ENCODE results near the gene CTBP2. TPM values are rescaled to one million over a fixed set of nuclear protein-coding genes. Genes with fewer than 3 reads are reported as not detected.

CTBP2 gene
- total RNA-seq, 1 experiment from 2014 or later = 77.8 TPM

DNA sequence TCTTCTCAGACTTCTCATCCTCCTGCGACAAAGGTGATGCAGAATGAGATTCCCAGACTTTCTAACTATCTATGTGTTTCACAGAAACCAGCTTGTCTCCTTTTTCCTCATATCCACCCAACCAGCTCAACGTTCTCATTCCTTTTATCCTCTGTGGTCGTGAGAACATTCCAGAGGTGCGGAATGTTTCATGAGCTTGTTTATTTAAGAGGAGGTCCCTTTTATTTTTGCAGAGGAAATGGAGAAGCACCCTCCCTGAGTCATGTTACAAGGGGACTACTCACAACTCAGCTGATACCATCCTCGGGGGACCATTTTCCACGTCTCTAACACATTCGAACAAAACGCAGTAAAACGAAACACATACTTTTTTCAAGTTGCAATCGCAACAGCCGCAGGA lies 125.2 kb downstream of the CTBP2 start:
- intact Hi-C loops (cut with micrococcal nuclease; ENCODE audit: unreplicated experiment) = loop anchor here (5.0 kb wide), 1 partner anchor 592 kb away; no protein-coding TSS in a partner anchor
- CTCF ChIA-PET = interaction anchor here (1.1 kb wide), 1 partner anchor 42 kb away, joined by 3 read pairs; no protein-coding TSS in a partner anchor
- Histone ChIP-seq H3K4me1 (ENCODE audit: insufficient read depth, low read length, poor library complexity, severe bottlenecking) (peaks cover 56% of the 10 kb centered on the region), H3K27me3 (replicated peaks; ENCODE audit: insufficient read depth, low read depth, low read length, poor library complexity) (no peaks in the 10 kb centered on the region), H3K4me3 (ENCODE audit: low read depth, low read length, poor library complexity, severe bottlenecking) (no peak overlapping the region), H3K36me3 (ENCODE audit: insufficient read depth, low read length, poor library complexity, severe bottlenecking) (no peaks in the 10 kb centered on the region), H3K9me3 (ENCODE audit: low read depth, low read length, poor library complexity, severe bottlenecking) (no peaks in the 10 kb centered on the region), H3K27ac (ENCODE audit: low read depth, low read length, poor library complexity, severe bottlenecking) (no peak overlapping the region)
- no peak for TF ChIP-seq EZH2 (IDR thresholded peaks at IDR 0.05; ENCODE audit: borderline replicate concordance, low read depth, low read length, poor library complexity, severe bottlenecking)
- TF ChIP-seq, protein P1, sequence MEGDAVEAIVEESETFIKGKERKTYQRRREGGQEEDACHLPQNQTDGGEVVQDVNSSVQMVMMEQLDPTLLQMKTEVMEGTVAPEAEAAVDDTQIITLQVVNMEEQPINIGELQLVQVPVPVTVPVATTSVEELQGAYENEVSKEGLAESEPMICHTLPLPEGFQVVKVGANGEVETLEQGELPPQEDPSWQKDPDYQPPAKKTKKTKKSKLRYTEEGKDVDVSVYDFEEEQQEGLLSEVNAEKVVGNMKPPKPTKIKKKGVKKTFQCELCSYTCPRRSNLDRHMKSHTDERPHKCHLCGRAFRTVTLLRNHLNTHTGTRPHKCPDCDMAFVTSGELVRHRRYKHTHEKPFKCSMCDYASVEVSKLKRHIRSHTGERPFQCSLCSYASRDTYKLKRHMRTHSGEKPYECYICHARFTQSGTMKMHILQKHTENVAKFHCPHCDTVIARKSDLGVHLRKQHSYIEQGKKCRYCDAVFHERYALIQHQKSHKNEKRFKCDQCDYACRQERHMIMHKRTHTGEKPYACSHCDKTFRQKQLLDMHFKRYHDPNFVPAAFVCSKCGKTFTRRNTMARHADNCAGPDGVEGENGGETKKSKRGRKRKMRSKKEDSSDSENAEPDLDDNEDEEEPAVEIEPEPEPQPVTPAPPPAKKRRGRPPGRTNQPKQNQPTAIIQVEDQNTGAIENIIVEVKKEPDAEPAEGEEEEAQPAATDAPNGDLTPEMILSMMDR (conservative IDR thresholded peaks at IDR 0.05; ENCODE audit: low read depth, low read length) = no peak
- DNase-seq (ENCODE audit: low spot score) = no peak
- BruUV-seq (replicated peaks) = no TSS peak
- POLR2A ChIA-PET (ENCODE audit: low non-redundant PET) = no interaction called here

DNA sequence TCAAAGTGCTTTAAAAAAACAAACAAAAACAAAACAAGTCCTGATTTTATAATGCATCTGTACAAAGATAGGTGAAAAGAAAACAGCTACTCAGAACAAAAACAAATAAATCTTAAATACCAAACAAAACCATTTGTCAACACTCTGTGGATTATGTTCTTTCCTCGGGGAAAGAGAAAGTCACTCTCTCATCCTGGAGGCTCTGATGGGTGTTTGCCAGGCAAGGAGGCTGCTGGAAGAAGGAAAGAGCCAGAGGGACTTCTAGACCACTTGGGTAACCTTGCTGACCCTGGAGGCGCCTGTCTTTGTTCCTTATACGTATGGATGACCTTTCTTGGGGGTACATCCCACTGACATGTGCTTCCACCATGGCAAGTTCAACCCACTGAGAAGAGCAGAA lies 125.7 kb downstream of the CTBP2 start:
- peaks cover 51% of the 10 kb centered on the region for H3K4me1 ChIP-seq (ENCODE audit: insufficient read depth, low read length, poor library complexity, severe bottlenecking)
- CTCF ChIA-PET = interaction anchor here (1.1 kb wide), 1 partner anchor 42 kb away, joined by 3 read pairs; no protein-coding TSS in a partner anchor
- H3K27me3 ChIP-seq (replicated peaks; ENCODE audit: insufficient read depth, low read depth, low read length, poor library complexity) = no peaks in the 10 kb centered on the region
- POLR2A ChIA-PET (ENCODE audit: low non-redundant PET) = no interaction called here
- TF ChIP-seq, protein P1 (conservative IDR thresholded peaks at IDR 0.05; ENCODE audit: low read depth, low read length) = no peak
- TF ChIP-seq EZH2 (IDR thresholded peaks at IDR 0.05; ENCODE audit: borderline replicate concordance, low read depth, low read length, poor library complexity, severe bottlenecking) = no peak
- no TSS peak for BruUV-seq (replicated peaks)
- H3K36me3 ChIP-seq (ENCODE audit: insufficient read depth, low read length, poor library complexity, severe bottlenecking) = no peaks in the 10 kb centered on the region
- no peak for DNase-seq (ENCODE audit: low spot score)
- no peak overlapping the region for H3K27ac ChIP-seq (ENCODE audit: low read depth, low read length, poor library complexity, severe bottlenecking)
- intact Hi-C loops (cut with micrococcal nuclease; ENCODE audit: unreplicated experiment) = loop anchor here (5.0 kb wide), 1 partner anchor 593 kb away; no protein-coding TSS in a partner anchor
- H3K9me3 ChIP-seq (ENCODE audit: low read depth, low read length, poor library complexity, severe bottlenecking) = no peaks in the 10 kb centered on the region
- no peak overlapping the region for H3K4me3 ChIP-seq (ENCODE audit: low read depth, low read length, poor library complexity, severe bottlenecking)

DNA sequence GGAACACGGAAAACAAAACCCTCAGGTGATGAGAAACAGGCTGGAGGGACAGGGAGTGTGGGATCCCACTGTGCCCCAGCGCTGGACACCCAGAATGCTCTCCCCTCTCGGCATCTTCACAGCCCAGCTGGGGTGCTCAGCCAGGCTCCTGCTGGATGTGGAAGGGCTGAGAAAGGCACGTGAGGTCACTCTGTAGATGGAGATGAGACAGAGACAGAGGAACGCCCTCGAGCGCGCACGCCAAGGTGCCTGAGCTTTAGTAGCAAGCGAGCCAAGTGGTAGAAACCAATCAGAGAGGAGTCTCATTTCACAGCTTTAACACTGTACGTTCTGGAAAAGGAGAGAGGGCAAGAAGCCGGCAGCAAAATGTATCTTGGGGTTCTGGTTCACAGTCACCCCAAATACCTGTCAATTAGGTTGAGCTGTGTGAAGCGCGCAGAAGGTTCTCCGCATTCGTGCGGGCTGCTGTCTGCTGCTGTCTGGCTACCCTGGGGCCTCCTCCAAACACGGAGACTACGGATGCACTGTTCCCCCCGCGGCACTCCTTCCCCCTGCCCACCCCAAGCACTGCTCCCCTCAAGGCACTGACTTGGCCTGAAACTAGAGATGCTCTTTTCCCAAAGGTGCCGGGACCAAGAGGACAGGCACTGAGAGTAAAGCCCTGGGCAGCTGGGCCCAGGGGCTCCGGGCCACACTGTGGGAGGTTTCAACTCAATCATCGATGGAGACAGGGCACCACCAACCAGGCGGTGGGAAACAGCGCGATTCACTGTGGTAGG lies 127.0 kb downstream of the CTBP2 start:
- Histone ChIP-seq H3K36me3 (ENCODE audit: insufficient read depth, low read length, poor library complexity, severe bottlenecking) (no peaks in the 10 kb centered on the region), H3K27ac (ENCODE audit: low read depth, low read length, poor library complexity, severe bottlenecking) (no peak overlapping the region), H3K4me1 (ENCODE audit: insufficient read depth, low read length, poor library complexity, severe bottlenecking) (peaks cover 48% of the 10 kb centered on the region), H3K4me3 (ENCODE audit: low read depth, low read length, poor library complexity, severe bottlenecking) (no peak overlapping the region), H3K9me3 (ENCODE audit: low read depth, low read length, poor library complexity, severe bottlenecking) (no peaks in the 10 kb centered on the region), H3K27me3 (replicated peaks; ENCODE audit: insufficient read depth, low read depth, low read length, poor library complexity) (no peaks in the 10 kb centered on the region)
- intact Hi-C loops (cut with micrococcal nuclease; ENCODE audit: unreplicated experiment) = no loop called here
- TF ChIP-seq, protein P1 (conservative IDR thresholded peaks at IDR 0.05; ENCODE audit: low read depth, low read length) = no peak
- no peak for TF ChIP-seq EZH2 (IDR thresholded peaks at IDR 0.05; ENCODE audit: borderline replicate concordance, low read depth, low read length, poor library complexity, severe bottlenecking)
- CTCF ChIA-PET = no interaction called here
- DNase-seq (ENCODE audit: low spot score) = no peak
- POLR2A ChIA-PET (ENCODE audit: low non-redundant PET) = no interaction called here
- BruUV-seq (replicated peaks) = no TSS peak
